Measurements from ENCODE around the gene KLHL21. TPM values are rescaled to one million over a fixed set of nuclear protein-coding genes. Genes with fewer than 3 reads are reported as not detected.
"Not testable (repeated sequence)": the region's sequence is repeated elsewhere in the genome, so short reads cannot be mapped to it uniquely, and the experiment has no call there.

The KLHL21 gene
- total RNA-seq, 5 donors from 2014 or later (not counting 1 experiment from before 2014, with no cell fraction given): 21.9 to 72.3 (median 61.6) TPM

DNA sequence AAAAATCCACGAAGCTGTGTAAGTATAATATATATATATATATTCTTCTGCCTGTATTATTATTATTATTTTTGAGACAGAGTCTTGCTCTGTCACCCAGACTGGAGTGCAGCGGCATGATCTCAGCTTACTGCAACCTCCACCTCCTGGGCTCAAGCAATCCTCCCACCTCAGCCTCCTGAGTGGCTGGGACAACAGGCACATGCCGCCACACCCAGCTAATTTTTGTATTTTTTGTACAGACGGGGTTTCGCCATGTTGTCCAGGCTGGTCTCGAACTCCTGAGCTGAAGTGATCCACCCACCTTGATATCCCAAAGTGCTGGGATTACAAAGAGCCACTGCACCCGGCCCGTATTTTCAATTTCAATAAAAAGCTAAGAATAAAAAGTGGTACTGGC lies 2.7 kb downstream of the KLHL21 start:
- Mint-ChIP-seq H3K36me3 (peaks cover 26% of the 10 kb centered on the region), H3K4me1 (peaks cover 50 to 66% (median 58%) of the 10 kb centered on the region in 3 donors), H3K4me3 (peak overlapping the region; percentile 96 to 99 (median 99)), H3K27ac (peak overlapping the region; percentile 98 to 99)
- H3K27me3 ChIP-seq (replicated peaks in 1 of 2; ENCODE audit: control insufficient read depth in 2 of 2, extremely low read depth in 1 of 2, insufficient read depth in 2 of 2, low read length in 1 of 2); POLR2A ChIA-PET; DNase-seq; ATAC-seq (replicated peaks in 1 of 4); H3K27me3 Mint-ChIP-seq; H3K9me3 ChIP-seq; H3K9me3 Mint-ChIP-seq: not testable (repeated sequence)
- Histone ChIP-seq H3K4me3 (ENCODE audit: control insufficient read depth in 1 of 2, extremely low read depth in 1 of 2, low read length in 1 of 2) (peak overlapping the region; percentile 79 to 97), H3K4me1 (ENCODE audit: control insufficient read depth in 1 of 2, extremely low read depth in 1 of 2, insufficient read depth in 2 of 2, low read length in 2 of 2) (peaks cover 17 to 71% of the 10 kb centered on the region in 2 experiments), H3K27ac (ENCODE audit: low read length) (peak overlapping the region; percentile 51), H3K36me3 (ENCODE audit: control insufficient read depth in 2 of 2, extremely low read depth in 1 of 2, insufficient read depth in 1 of 2, low read length in 1 of 2) (peaks cover 17 to 32% of the 10 kb centered on the region in 2 donors)
- 0% methylated on average over 2 of the region's 8 CpGs for WGBS (ENCODE audit: insufficient coverage)
- CTCF ChIA-PET: interaction anchor here in 1 of 2 donors (0.7 to 2.0 kb wide), 4 partner anchors 20 to 101 kb away, joined by 3 to 10 read pairs (median 4); partner anchors contain the start of genes DNAJC11, NOL9 and ZBTB48

DNA sequence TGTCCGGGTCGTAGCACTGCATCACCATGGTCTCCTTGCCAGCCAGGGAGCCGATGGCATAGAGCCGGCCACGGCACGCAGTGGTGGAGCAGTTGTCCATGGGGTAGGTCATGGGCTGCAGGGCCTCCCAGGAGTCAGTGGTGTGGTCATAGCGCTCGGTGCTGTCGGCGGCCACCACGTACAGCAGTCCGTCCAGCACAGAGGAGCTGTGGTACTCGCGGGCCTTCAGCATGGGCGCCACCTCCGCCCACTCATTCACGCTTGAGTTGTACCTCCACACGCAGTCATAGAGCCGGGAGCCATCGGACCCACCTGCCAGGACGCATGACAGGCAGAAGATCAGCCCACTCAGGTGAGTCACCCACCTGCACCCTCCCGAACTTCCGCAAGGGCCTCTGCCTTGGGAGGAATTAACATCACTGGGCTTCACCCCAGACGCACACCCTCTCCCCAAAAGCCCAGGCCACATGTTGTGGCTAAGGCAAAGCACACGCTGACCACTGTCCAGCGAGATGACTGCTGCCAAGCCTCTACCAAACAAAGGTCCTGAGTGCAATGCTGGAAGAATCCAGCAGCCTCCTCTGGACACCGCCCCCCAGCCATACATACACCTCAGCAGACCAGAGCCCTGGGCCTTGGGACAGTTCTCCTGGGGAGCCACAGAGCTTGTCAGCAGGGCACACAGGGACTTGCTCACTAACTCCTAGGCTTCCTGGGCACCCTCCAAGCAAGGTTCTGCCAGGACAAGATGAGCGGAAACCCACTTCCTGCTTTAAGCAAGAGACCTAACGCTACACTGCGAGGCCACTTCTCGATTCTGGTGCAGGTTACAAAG lies 3.3 kb downstream of the KLHL21 start:
- H3K36me3 Mint-ChIP-seq: peaks cover 29% of the 10 kb centered on the region
- peaks cover 16 to 66% of the 10 kb centered on the region in 2 experiments for H3K4me1 ChIP-seq (ENCODE audit: control insufficient read depth in 1 of 2, extremely low read depth in 1 of 2, insufficient read depth in 2 of 2, low read length in 2 of 2)

DNA sequence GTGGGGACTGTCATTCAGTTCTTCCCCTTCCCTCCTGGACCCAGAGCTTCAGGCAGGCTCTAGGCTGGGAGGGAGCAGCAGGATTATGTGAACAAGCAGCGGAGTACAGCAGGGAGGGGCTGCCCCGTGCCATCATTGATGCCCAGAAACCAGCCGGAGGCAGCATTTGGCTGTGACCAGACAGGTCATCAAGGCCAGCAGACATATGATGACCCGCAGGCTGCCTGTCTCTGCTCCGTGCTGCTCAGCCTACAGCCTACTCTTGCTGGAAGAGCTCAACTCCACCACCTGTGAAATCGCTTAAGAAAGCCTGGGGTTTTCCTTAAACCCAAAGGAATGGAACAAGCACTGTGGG lies 4.9 kb downstream of the KLHL21 start:
- peaks cover 12 to 64% of the 10 kb centered on the region in 2 experiments for H3K4me1 ChIP-seq (ENCODE audit: control insufficient read depth in 1 of 2, extremely low read depth in 1 of 2, insufficient read depth in 2 of 2, low read length in 2 of 2)

More for the DNA sequence above, 3.3 kb downstream of the KLHL21 start:
- Mint-ChIP-seq H3K27ac (peak overlapping the region; percentile 86 to 99), H3K4me1 (peaks cover 50 to 68% (median 60%) of the 10 kb centered on the region in 3 donors), H3K9me3 (no peaks in the 10 kb centered on the region), H3K4me3 (peak overlapping the region; percentile 96 to 99 (median 99)), H3K27me3 (no peaks in the 10 kb centered on the region)
- WGBS (ENCODE audit: insufficient coverage): 44% methylated on average over 25 of the region's 31 CpGs
- H3K27ac ChIP-seq (ENCODE audit: low read length): peak overlapping the region; percentile 22
- peak in 33 of 35 experiments; percentile 35 to 74 (median 54) for DNase-seq
- H3K9me3 ChIP-seq: no peaks in the 10 kb centered on the region
- POLR2A ChIA-PET: no interaction called here
- peak; percentile 17 to 27 (median 20) for ATAC-seq (replicated peaks in 1 of 4)
- H3K36me3 ChIP-seq (ENCODE audit: control insufficient read depth in 2 of 2, extremely low read depth in 1 of 2, insufficient read depth in 1 of 2, low read length in 1 of 2): peaks cover 17 to 38% of the 10 kb centered on the region in 2 donors
- H3K27me3 ChIP-seq (replicated peaks in 1 of 2; ENCODE audit: control insufficient read depth in 2 of 2, extremely low read depth in 1 of 2, insufficient read depth in 2 of 2, low read length in 1 of 2): no peaks in the 10 kb centered on the region
- peak overlapping the region; percentile 79 to 97 for H3K4me3 ChIP-seq (ENCODE audit: control insufficient read depth in 1 of 2, extremely low read depth in 1 of 2, low read length in 1 of 2)
- CTCF ChIA-PET: interaction anchor here (0.5 to 2.0 kb wide), 6 partner anchors 14 to 102 kb away, joined by 3 to 10 read pairs (median 4); partner anchors contain the start of genes DNAJC11 (in 1 of the 2), NOL9 (in 1 of the 2), PHF13 (in 1 of the 2) and ZBTB48 (in 1 of the 2)

DNA sequence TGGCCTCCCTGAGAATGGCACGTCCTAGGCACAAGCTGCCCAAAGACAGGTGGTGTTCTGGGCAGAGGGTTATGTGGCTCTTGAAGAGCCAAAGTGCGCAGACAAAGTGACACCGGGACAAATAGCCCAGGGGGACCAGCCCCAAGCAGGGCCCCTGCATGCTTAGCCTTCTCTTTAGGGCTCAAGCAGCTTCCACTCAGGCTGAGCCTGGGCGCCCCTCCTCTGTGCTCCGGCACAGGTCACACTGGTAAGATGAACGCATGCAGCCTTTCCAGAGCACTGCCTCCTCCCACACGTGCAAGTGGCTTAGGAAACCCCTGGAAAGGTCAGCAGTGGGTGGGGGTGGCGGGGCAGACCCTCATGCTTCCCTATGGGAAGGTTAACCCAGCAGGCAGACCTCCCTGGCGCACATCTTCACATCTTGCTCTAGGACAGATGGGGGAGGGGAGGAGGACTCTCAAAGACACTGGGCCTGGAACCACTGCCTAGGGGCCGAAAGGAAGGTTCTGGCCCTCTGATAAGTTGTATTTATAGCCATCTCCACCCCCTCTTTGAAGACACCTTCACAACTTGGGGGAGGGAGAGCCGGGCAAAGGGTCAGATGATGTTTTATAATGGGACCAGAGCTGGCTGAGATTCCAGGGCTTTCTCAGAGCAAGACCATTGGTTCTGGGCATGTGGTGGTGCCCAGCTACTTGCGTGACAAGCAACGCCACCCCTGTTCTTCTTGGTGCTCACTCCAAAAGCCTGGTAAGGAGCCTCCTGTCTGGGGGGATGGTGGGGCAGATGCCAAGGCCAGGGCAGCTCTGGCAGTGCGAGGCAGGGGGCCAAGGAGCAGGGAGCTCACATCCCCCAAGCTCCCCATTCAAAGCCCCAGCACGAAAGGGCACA lies 5.5 kb downstream of the KLHL21 start:
- H3K9me3 Mint-ChIP-seq: no peaks in the 10 kb centered on the region
- H3K36me3 Mint-ChIP-seq: peaks cover 35% of the 10 kb centered on the region
- H3K27ac ChIP-seq (ENCODE audit: low read length): no peak overlapping the region
- no peaks in the 10 kb centered on the region for H3K27me3 ChIP-seq (replicated peaks in 1 of 2; ENCODE audit: control insufficient read depth in 2 of 2, extremely low read depth in 1 of 2, insufficient read depth in 2 of 2, low read length in 1 of 2)
- WGBS (ENCODE audit: insufficient coverage): 100% methylated on average over 3 of the region's 15 CpGs
- H3K4me1 Mint-ChIP-seq: peaks cover 41 to 66% (median 60%) of the 10 kb centered on the region in 3 donors
- DNase-seq: no peak
- CTCF ChIA-PET: interaction anchor here in 1 of 2 donors (0.6 to 0.9 kb wide), 2 partner anchors 17 to 393 kb away, joined by 3 to 5 read pairs; no protein-coding TSS in a partner anchor
- POLR2A ChIA-PET: interaction anchor here (0.5 to 1.1 kb wide), 3 partner anchors 9 to 48 kb away, joined by 3 to 4 read pairs (median 3); partner anchors contain the start of gene ZBTB48 (in 1 of the 2)
- H3K36me3 ChIP-seq (ENCODE audit: control insufficient read depth in 2 of 2, extremely low read depth in 1 of 2, insufficient read depth in 1 of 2, low read length in 1 of 2): peaks cover 17 to 59% of the 10 kb centered on the region in 2 donors
- H3K4me1 ChIP-seq (ENCODE audit: control insufficient read depth in 1 of 2, extremely low read depth in 1 of 2, insufficient read depth in 2 of 2, low read length in 2 of 2): peaks cover 12 to 70% of the 10 kb centered on the region in 2 experiments
- no peak overlapping the region for H3K27ac Mint-ChIP-seq
- no peaks in the 10 kb centered on the region for H3K9me3 ChIP-seq
- peak overlapping the region in 2 of 3 donors; percentile 9 to 99 for H3K4me3 Mint-ChIP-seq
- H3K27me3 Mint-ChIP-seq: no peaks in the 10 kb centered on the region
- H3K4me3 ChIP-seq (ENCODE audit: control insufficient read depth in 1 of 2, extremely low read depth in 1 of 2, low read length in 1 of 2): no peak overlapping the region
- ATAC-seq (replicated peaks in 1 of 4): no peak

More for the DNA sequence above, 4.9 kb downstream of the KLHL21 start:
- no peaks in the 10 kb centered on the region for H3K9me3 ChIP-seq
- H3K36me3 ChIP-seq (ENCODE audit: control insufficient read depth in 2 of 2, extremely low read depth in 1 of 2, insufficient read depth in 1 of 2, low read length in 1 of 2): peaks cover 17 to 54% of the 10 kb centered on the region in 2 donors
- H3K27ac Mint-ChIP-seq: no peak overlapping the region
- ATAC-seq (replicated peaks in 1 of 4) (no peak), DNase-seq (no peak)
- ChIA-PET CTCF (interaction anchor here in 1 of 2 donors (0.6 to 0.9 kb wide), 2 partner anchors 17 to 394 kb away, joined by 3 to 5 read pairs; no protein-coding TSS in a partner anchor), POLR2A (interaction anchor here in 1 of 2 donors (0.5 to 0.8 kb wide), 2 partner anchors 18 to 47 kb away, joined by 3 to 4 read pairs; partner anchors contain the start of gene ZBTB48)
- H3K27ac ChIP-seq (ENCODE audit: low read length): no peak overlapping the region
- peak overlapping the region in 1 of 3 donors; percentile 99 for H3K4me3 Mint-ChIP-seq
- H3K4me1 Mint-ChIP-seq: peaks cover 41 to 60% (median 55%) of the 10 kb centered on the region in 3 donors
- H3K36me3 Mint-ChIP-seq: peaks cover 35% of the 10 kb centered on the region
- no peak overlapping the region for H3K4me3 ChIP-seq (ENCODE audit: control insufficient read depth in 1 of 2, extremely low read depth in 1 of 2, low read length in 1 of 2)
- H3K27me3 ChIP-seq (replicated peaks in 1 of 2; ENCODE audit: control insufficient read depth in 2 of 2, extremely low read depth in 1 of 2, insufficient read depth in 2 of 2, low read length in 1 of 2): no peaks in the 10 kb centered on the region
- H3K27me3 Mint-ChIP-seq: no peaks in the 10 kb centered on the region
- H3K9me3 Mint-ChIP-seq: no peaks in the 10 kb centered on the region
- 98% methylated on average over 6 of the region's 6 CpGs for WGBS (ENCODE audit: insufficient coverage)

DNA sequence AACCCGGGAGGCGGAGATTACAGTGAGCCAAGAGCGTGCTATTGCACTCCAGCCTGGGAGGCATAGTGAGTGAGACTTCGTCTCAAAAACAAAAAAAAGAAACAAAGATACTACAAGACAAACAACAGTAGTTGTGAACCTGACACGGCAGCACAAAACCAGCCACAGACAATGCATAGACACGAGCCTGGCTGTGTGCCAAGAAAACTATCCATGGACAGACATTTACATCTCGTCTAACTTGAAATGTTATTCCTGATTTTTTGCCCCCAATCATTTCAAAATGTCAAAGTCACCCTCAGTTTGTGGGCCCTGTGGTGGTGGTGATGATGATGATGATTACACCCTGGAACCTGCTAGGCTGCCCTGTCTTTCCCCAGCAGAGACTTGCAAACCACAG lies 6.3 kb downstream of the KLHL21 start:
- Mint-ChIP-seq H3K9me3 (no peaks in the 10 kb centered on the region), H3K36me3 (peaks cover 35% of the 10 kb centered on the region), H3K4me1 (peaks cover 40 to 73% (median 66%) of the 10 kb centered on the region in 3 donors), H3K4me3 (peak overlapping the region in 2 of 3 donors; percentile 24 to 30), H3K27me3 (no peaks in the 10 kb centered on the region), H3K27ac (no peak overlapping the region)
- no peak overlapping the region for H3K27ac ChIP-seq (ENCODE audit: low read length)
- ATAC-seq (replicated peaks in 1 of 4): no peak
- peaks cover 12 to 78% of the 10 kb centered on the region in 2 experiments for H3K4me1 ChIP-seq (ENCODE audit: control insufficient read depth in 1 of 2, extremely low read depth in 1 of 2, insufficient read depth in 2 of 2, low read length in 2 of 2)
- no peaks in the 10 kb centered on the region for H3K9me3 ChIP-seq
- DNase-seq: no peak
- no peak overlapping the region for H3K4me3 ChIP-seq (ENCODE audit: control insufficient read depth in 1 of 2, extremely low read depth in 1 of 2, low read length in 1 of 2)
- CTCF ChIA-PET: no interaction called here
- WGBS (ENCODE audit: insufficient coverage): 100% methylated on average over 1 of the region's 7 CpGs
- H3K36me3 ChIP-seq (ENCODE audit: control insufficient read depth in 2 of 2, extremely low read depth in 1 of 2, insufficient read depth in 1 of 2, low read length in 1 of 2): peaks cover 17 to 64% of the 10 kb centered on the region in 2 donors
- H3K27me3 ChIP-seq (replicated peaks in 1 of 2; ENCODE audit: control insufficient read depth in 2 of 2, extremely low read depth in 1 of 2, insufficient read depth in 2 of 2, low read length in 1 of 2): no peaks in the 10 kb centered on the region
- POLR2A ChIA-PET: interaction anchor here in 1 of 2 donors (0.6 to 1.1 kb wide), 2 partner anchors 10 to 16 kb away, joined by 3 to 4 read pairs; no protein-coding TSS in a partner anchor
